ENCODE measurements around the gene SLC25A24. TPM values are rescaled to one million over a fixed set of nuclear protein-coding genes. Genes with fewer than 3 reads are reported as not detected.
A peak's percentile ranks its signal among the peaks of the same experiment; 100 is the strongest.

The SLC25A24 gene
- total and polyA plus RNA-seq, 9 of the 15 experiments (the other 6 are each of a cell fraction or from before 2014, with no cell fraction given) = 6.9 to 34.9 (median 25.4) TPM

DNA sequence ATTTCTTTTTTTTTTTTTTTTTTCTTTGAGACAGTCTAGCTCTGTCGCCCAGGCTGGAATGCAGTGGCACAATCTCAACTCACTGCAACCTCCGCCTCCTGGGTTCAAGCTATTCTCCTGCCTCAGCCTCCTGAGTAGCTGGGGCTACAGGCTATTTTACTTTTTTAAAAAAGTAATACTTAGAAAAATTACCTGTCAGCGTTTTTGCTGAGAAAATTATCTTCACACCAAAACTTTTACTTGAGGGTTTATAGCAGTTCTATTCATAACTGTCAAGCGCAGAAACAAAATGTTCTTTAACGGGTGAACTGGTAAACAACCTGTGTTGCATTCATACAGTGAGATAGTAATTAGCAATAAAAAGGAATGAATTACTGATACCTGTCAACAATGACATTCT lies 1.5 kb upstream of the SLC25A24 start (continued):
- TF ChIP-seq, protein P1, sequence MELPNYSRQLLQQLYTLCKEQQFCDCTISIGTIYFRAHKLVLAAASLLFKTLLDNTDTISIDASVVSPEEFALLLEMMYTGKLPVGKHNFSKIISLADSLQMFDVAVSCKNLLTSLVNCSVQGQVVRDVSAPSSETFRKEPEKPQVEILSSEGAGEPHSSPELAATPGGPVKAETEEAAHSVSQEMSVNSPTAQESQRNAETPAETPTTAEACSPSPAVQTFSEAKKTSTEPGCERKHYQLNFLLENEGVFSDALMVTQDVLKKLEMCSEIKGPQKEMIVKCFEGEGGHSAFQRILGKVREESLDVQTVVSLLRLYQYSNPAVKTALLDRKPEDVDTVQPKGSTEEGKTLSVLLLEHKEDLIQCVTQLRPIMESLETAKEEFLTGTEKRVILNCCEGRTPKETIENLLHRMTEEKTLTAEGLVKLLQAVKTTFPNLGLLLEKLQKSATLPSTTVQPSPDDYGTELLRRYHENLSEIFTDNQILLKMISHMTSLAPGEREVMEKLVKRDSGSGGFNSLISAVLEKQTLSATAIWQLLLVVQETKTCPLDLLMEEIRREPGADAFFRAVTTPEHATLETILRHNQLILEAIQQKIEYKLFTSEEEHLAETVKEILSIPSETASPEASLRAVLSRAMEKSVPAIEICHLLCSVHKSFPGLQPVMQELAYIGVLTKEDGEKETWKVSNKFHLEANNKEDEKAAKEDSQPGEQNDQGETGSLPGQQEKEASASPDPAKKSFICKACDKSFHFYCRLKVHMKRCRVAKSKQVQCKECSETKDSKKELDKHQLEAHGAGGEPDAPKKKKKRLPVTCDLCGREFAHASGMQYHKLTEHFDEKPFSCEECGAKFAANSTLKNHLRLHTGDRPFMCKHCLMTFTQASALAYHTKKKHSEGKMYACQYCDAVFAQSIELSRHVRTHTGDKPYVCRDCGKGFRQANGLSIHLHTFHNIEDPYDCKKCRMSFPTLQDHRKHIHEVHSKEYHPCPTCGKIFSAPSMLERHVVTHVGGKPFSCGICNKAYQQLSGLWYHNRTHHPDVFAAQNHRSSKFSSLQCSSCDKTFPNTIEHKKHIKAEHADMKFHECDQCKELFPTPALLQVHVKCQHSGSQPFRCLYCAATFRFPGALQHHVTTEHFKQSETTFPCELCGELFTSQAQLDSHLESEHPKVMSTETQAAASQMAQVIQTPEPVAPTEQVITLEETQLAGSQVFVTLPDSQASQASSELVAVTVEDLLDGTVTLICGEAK (IDR thresholded peaks at IDR 0.05) = no peak
- TF ChIP-seq, protein P1 (CRISPR knock-in tag; IDR thresholded peaks at IDR 0.05) = no peak
- no peak for TF ChIP-seq ZNF165 (CRISPR knock-in tag; IDR thresholded peaks at IDR 0.05; ENCODE audit: borderline replicate concordance)
- TF ChIP-seq MYNN (IDR thresholded peaks at IDR 0.05) = no peak
- no peak for TF ChIP-seq MYNN (CRISPR knock-in tag; IDR thresholded peaks at IDR 0.05)
- TF ChIP-seq MAFG (tag; conservative IDR thresholded peaks at IDR 0.05) = peak; percentile 72; the same call in 1 of the 2 replicates
- TF ChIP-seq ZNF134 (CRISPR knock-in tag; conservative IDR thresholded peaks at IDR 0.05) = no peak
- TF ChIP-seq, protein P2, sequence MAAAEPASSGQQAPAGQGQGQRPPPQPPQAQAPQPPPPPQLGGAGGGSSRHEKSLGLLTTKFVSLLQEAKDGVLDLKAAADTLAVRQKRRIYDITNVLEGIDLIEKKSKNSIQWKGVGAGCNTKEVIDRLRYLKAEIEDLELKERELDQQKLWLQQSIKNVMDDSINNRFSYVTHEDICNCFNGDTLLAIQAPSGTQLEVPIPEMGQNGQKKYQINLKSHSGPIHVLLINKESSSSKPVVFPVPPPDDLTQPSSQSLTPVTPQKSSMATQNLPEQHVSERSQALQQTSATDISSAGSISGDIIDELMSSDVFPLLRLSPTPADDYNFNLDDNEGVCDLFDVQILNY (CRISPR knock-in tag; IDR thresholded peaks at IDR 0.05) = no peak
- TF ChIP-seq HNRNPUL1 (IDR thresholded peaks at IDR 0.05; ENCODE audit: low read length) = no peak
- no peak for TF ChIP-seq SMARCE1 (IDR thresholded peaks at IDR 0.05)
- TF ChIP-seq KDM4B (IDR thresholded peaks at IDR 0.05; ENCODE audit: borderline replicate concordance in 2 of 2, low read depth in 1 of 2) = no peak
- TF ChIP-seq SOX6 (IDR thresholded peaks at IDR 0.05) = no peak
- TF ChIP-seq, protein P3, sequence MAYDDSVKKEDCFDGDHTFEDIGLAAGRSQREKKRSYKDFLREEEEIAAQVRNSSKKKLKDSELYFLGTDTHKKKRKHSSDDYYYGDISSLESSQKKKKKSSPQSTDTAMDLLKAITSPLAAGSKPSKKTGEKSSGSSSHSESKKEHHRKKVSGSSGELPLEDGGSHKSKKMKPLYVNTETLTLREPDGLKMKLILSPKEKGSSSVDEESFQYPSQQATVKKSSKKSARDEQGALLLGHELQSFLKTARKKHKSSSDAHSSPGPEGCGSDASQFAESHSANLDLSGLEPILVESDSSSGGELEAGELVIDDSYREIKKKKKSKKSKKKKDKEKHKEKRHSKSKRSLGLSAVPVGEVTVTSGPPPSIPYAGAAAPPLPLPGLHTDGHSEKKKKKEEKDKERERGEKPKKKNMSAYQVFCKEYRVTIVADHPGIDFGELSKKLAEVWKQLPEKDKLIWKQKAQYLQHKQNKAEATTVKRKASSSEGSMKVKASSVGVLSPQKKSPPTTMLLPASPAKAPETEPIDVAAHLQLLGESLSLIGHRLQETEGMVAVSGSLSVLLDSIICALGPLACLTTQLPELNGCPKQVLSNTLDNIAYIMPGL (CRISPR knock-in tag; IDR thresholded peaks at IDR 0.05) = no peak

Measured in K562 (cell line).